SK-N-SH treated with all-trans-retinoic acid at 6 μM for 48 hours (cell line): Measurements from ENCODE around the gene ETDC.

ENCODE experiments used
- ATAC-seq: fragments of 200-7000 bp; cut with Tn5 transposase; 3 replicates; pipeline ENCODE4 v1.9.1; 2020; ENCODE audit warnings: mild to moderate bottlenecking, moderate library complexity
- ARNTL ChIP-seq: fragments of 450-650 bp; formaldehyde crosslinking; IDR thresholded peaks from 2 replicates; pipeline ENCODE4 v1.5.0; 2020; ENCODE audit warnings: low read depth, mild to moderate bottlenecking, moderate library complexity, borderline replicate concordance
- BACH2 ChIP-seq: fragments of 250-450 bp; sonication (Bioruptor Pico); IDR thresholded peaks from 2 replicates; pipeline ENCODE4 v1.9.0; 2021; ENCODE audit warnings: mild to moderate bottlenecking, borderline replicate concordance
- CSDC2 ChIP-seq: fragments of 250-450 bp; sonication (Bioruptor Pico); IDR thresholded peaks from 2 replicates; pipeline ENCODE4 v1.5.0; 2020; ENCODE audit warnings: mild to moderate bottlenecking, moderate library complexity
- ESRRG ChIP-seq: fragments of 250-450 bp; sonication (Bioruptor Pico); IDR thresholded peaks from 2 replicates; pipeline ENCODE4 v1.6.1; 2021; ENCODE audit warnings: mild to moderate bottlenecking
- GLIS3 ChIP-seq: fragments of 250-450 bp; sonication (Bioruptor Pico); IDR thresholded peaks from 2 replicates; pipeline ENCODE4 v1.5.0; 2020; ENCODE audit warnings: mild to moderate bottlenecking, moderate library complexity
- OSR1 ChIP-seq: fragments of 250-450 bp; sonication (Bioruptor Pico); IDR thresholded peaks from 2 replicates; pipeline ENCODE4 v1.8.0; 2022; ENCODE audit warnings: moderate library complexity, mild to moderate bottlenecking, inconsistent platforms
- PPARA ChIP-seq: fragments of 250-450 bp; sonication (Bioruptor Pico); IDR thresholded peaks from 2 replicates; pipeline ENCODE4 v1.5.0; 2020; ENCODE audit warnings: mild to moderate bottlenecking, borderline replicate concordance
- RARB ChIP-seq: fragments of 250-450 bp; sonication (Bioruptor Pico); IDR thresholded peaks from 2 replicates; pipeline ENCODE4 v1.8.0; 2021; ENCODE audit warnings: mild to moderate bottlenecking, moderate library complexity
- SNAI2 ChIP-seq: fragments of 250-450 bp; sonication (Bioruptor Pico); IDR thresholded peaks from 2 replicates; pipeline ENCODE4 v1.5.0; 2020; ENCODE audit warnings: mild to moderate bottlenecking, moderate library complexity
- TOX ChIP-seq: fragments of 250-450 bp; sonication (Bioruptor Pico); IDR thresholded peaks from 2 replicates; pipeline ENCODE4 v1.8.0; 2021; ENCODE audit warnings: mild to moderate bottlenecking, moderate library complexity, borderline replicate concordance
- ZFP30 ChIP-seq: fragments of 450-650 bp; formaldehyde crosslinking; IDR thresholded peaks from 2 replicates; pipeline ENCODE4 v1.5.0; 2022; ENCODE audit warnings: mild to moderate bottlenecking, moderate library complexity
- ZNF565 ChIP-seq: fragments of 450-650 bp; formaldehyde crosslinking; conservative IDR thresholded peaks from 2 replicates; pipeline ENCODE4 v1.5.0; 2020; ENCODE audit warnings: low read depth, mild to moderate bottlenecking, moderate library complexity
- ZNF70 ChIP-seq: fragments of 450-650 bp; formaldehyde crosslinking; IDR thresholded peaks from 2 replicates; pipeline ENCODE4 v1.5.0; 2020; ENCODE audit warnings: mild to moderate bottlenecking, moderate library complexity
- ZNF8 ChIP-seq: fragments of 450-650 bp; formaldehyde crosslinking; IDR thresholded peaks from 2 replicates; pipeline ENCODE4 v1.5.0; 2020; ENCODE audit warnings: mild to moderate bottlenecking, moderate library complexity
- TF ChIP-seq, protein P1 (sequence below): fragments of 250-450 bp; sonication (Bioruptor Pico); IDR thresholded peaks from 2 replicates; pipeline ENCODE4 v1.8.0; 2020; ENCODE audit warnings: mild to moderate bottlenecking, moderate library complexity, borderline replicate concordance
- TF ChIP-seq, protein P2 (sequence below): fragments of 250-450 bp; sonication (Bioruptor Pico); IDR thresholded peaks from 2 replicates; pipeline ENCODE4 v1.5.1; 2020; ENCODE audit warnings: low read depth, mild to moderate bottlenecking, moderate library complexity
- TF ChIP-seq, protein P3 (sequence below): fragments of 250-450 bp; sonication (Bioruptor Pico); IDR thresholded peaks from 2 replicates; pipeline ENCODE4 v1.5.0; 2020; ENCODE audit warnings: mild to moderate bottlenecking, moderate library complexity
- TF ChIP-seq, protein P4 (sequence below): fragments of 250-450 bp; sonication (Bioruptor Pico); IDR thresholded peaks from 2 replicates; pipeline ENCODE4 v1.5.1; 2021; ENCODE audit warnings: mild to moderate bottlenecking, moderate library complexity
- TF ChIP-seq, protein P5 (sequence below): fragments of 250-450 bp; sonication (Bioruptor Pico); IDR thresholded peaks from 2 replicates; pipeline ENCODE4 v1.8.0; 2021; ENCODE audit warnings: low read depth, mild to moderate bottlenecking, moderate library complexity, borderline replicate concordance

Gene ETDC

DNA sequence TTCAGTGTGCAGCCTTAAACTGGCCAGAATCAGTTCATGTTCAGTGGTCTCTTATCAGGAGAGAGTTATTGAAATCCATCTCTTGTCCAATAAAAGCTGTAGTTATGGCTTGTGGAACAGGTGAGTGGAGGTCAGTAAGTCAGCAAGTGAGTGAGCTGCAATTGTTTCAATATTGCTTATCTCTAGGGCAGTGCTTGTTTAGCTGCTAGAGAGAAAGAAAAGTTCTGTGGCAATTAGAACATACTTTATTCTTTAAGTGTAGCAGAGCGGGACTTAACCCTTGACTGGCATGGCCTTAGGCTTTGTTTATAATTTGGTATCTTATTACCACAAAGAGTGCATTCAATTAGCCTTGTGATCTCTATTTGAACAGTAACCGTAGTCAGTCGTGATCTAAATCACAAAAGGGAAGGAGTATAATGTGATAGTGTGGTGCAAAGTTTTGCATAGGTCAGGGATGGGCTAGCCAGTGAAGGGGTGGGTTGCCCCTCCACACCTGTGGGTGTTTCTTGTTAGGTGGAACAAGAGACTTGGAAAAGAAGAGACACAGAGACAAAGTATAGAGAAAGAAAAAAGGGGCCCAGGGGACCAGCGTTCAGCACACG, 6.9 kb upstream of the ETDC start:
- ATAC-seq: no peak
- no peak for TF ChIP-seq BACH2 (CRISPR knock-in tag)
- no peak for TF ChIP-seq ZFP30
- TF ChIP-seq ZNF565 (CRISPR knock-in tag): no peak
- no peak for TF ChIP-seq ZNF70 (CRISPR knock-in tag)
- TF ChIP-seq, protein P1, sequence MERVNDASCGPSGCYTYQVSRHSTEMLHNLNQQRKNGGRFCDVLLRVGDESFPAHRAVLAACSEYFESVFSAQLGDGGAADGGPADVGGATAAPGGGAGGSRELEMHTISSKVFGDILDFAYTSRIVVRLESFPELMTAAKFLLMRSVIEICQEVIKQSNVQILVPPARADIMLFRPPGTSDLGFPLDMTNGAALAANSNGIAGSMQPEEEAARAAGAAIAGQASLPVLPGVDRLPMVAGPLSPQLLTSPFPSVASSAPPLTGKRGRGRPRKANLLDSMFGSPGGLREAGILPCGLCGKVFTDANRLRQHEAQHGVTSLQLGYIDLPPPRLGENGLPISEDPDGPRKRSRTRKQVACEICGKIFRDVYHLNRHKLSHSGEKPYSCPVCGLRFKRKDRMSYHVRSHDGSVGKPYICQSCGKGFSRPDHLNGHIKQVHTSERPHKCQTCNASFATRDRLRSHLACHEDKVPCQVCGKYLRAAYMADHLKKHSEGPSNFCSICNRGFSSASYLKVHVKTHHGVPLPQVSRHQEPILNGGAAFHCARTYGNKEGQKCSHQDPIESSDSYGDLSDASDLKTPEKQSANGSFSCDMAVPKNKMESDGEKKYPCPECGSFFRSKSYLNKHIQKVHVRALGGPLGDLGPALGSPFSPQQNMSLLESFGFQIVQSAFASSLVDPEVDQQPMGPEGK: no peak

DNA sequence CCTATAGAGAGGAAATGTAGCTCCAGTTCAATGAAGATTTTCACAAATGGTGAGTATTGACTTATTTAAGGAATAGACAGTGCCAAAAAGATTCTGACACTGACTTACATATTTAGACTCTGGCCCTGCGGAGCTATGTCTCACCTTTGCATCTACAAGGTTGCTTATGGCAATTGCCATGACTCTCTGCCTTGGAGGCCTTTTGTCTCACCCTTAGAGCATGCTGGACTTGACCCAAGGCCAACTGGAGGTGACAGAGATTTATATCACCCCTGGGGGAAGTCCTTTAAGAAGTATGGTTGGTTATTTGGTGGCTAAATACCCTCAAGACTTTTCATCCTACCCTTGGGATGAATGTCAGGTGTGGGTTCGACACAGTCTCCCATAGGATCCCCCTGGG, 4.5 kb upstream of the ETDC start:
- TF ChIP-seq CSDC2 (CRISPR knock-in tag) (no peak), BACH2 (CRISPR knock-in tag) (no peak), ESRRG (CRISPR knock-in tag) (no peak), ARNTL (CRISPR knock-in tag) (no peak), SNAI2 (CRISPR knock-in tag) (no peak), RARB (CRISPR knock-in tag) (no peak), PPARA (CRISPR knock-in tag) (no peak), GLIS3 (CRISPR knock-in tag) (no peak), TOX (CRISPR knock-in tag) (no peak), OSR1 (CRISPR knock-in tag) (no peak), ZNF8 (no peak)
- TF ChIP-seq, protein P2, sequence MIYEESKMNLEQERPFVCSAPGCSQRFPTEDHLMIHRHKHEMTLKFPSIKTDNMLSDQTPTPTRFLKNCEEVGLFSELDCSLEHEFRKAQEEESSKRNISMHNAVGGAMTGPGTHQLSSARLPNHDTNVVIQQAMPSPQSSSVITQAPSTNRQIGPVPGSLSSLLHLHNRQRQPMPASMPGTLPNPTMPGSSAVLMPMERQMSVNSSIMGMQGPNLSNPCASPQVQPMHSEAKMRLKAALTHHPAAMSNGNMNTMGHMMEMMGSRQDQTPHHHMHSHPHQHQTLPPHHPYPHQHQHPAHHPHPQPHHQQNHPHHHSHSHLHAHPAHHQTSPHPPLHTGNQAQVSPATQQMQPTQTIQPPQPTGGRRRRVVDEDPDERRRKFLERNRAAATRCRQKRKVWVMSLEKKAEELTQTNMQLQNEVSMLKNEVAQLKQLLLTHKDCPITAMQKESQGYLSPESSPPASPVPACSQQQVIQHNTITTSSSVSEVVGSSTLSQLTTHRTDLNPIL (CRISPR knock-in tag): no peak
- TF ChIP-seq, protein P3, sequence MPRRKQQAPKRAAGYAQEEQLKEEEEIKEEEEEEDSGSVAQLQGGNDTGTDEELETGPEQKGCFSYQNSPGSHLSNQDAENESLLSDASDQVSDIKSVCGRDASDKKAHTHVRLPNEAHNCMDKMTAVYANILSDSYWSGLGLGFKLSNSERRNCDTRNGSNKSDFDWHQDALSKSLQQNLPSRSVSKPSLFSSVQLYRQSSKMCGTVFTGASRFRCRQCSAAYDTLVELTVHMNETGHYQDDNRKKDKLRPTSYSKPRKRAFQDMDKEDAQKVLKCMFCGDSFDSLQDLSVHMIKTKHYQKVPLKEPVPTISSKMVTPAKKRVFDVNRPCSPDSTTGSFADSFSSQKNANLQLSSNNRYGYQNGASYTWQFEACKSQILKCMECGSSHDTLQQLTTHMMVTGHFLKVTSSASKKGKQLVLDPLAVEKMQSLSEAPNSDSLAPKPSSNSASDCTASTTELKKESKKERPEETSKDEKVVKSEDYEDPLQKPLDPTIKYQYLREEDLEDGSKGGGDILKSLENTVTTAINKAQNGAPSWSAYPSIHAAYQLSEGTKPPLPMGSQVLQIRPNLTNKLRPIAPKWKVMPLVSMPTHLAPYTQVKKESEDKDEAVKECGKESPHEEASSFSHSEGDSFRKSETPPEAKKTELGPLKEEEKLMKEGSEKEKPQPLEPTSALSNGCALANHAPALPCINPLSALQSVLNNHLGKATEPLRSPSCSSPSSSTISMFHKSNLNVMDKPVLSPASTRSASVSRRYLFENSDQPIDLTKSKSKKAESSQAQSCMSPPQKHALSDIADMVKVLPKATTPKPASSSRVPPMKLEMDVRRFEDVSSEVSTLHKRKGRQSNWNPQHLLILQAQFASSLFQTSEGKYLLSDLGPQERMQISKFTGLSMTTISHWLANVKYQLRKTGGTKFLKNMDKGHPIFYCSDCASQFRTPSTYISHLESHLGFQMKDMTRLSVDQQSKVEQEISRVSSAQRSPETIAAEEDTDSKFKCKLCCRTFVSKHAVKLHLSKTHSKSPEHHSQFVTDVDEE (CRISPR knock-in tag): no peak
- TF ChIP-seq, protein P4, sequence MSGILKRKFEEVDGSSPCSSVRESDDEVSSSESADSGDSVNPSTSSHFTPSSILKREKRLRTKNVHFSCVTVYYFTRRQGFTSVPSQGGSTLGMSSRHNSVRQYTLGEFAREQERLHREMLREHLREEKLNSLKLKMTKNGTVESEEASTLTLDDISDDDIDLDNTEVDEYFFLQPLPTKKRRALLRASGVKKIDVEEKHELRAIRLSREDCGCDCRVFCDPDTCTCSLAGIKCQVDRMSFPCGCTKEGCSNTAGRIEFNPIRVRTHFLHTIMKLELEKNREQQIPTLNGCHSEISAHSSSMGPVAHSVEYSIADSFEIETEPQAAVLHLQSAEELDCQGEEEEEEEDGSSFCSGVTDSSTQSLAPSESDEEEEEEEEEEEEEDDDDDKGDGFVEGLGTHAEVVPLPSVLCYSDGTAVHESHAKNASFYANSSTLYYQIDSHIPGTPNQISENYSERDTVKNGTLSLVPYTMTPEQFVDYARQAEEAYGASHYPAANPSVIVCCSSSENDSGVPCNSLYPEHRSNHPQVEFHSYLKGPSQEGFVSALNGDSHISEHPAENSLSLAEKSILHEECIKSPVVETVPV (CRISPR knock-in tag): no peak
- TF ChIP-seq, protein P5, sequence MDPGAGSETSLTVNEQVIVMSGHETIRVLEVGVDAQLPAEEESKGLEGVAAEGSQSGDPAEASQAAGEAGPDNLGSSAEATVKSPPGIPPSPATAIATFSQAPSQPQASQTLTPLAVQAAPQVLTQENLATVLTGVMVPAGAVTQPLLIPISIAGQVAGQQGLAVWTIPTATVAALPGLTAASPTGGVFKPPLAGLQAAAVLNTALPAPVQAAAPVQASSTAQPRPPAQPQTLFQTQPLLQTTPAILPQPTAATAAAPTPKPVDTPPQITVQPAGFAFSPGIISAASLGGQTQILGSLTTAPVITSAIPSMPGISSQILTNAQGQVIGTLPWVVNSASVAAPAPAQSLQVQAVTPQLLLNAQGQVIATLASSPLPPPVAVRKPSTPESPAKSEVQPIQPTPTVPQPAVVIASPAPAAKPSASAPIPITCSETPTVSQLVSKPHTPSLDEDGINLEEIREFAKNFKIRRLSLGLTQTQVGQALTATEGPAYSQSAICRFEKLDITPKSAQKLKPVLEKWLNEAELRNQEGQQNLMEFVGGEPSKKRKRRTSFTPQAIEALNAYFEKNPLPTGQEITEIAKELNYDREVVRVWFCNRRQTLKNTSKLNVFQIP (CRISPR knock-in tag): no peak
- TF ChIP-seq, protein P1: no peak
- no peak for ATAC-seq

DNA sequence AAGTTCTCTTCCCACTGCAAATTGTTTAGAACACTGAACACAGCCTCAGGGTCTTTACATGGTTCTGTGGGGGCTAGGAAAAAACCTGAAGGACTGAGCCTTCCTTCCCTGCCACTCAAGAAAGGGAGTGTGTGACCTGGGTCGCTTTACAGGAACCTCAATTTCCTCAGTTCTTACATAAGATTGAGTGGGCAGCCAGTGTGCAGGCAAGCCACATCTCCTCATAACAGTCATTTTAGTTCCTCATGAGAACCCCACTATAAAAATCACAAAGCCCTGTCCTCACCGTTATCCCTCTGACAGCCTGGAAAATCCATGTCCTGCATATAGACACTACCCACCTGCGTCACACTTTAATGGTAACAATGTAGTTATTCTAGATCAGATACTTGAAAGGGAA, 2.1 kb upstream of the ETDC start:
- no peak for ATAC-seq
- TF ChIP-seq, protein P2 (CRISPR knock-in tag): no peak
- TF ChIP-seq, protein P3 (CRISPR knock-in tag): no peak
- TF ChIP-seq SNAI2 (CRISPR knock-in tag): no peak
- TF ChIP-seq, protein P1: no peak
- TF ChIP-seq TOX (CRISPR knock-in tag): no peak
- TF ChIP-seq ZFP30: no peak
- no peak for TF ChIP-seq PPARA (CRISPR knock-in tag)
- no peak for TF ChIP-seq ARNTL (CRISPR knock-in tag)
